OCI-LY1 (cell line): ENCODE measurements around the gene PRLR.

Source experiments
- H2AFZ ChIP-seq: fragments of 200-600 bp; sonication (generic), shearing (Covaris generic); 2 replicates; pipeline ENCODE4 v1.6.0; 2014; ENCODE audit warnings: antibody characterized with exemption, mild to moderate bottlenecking, low read length
- H3F3A ChIP-seq: fragments of 200-600 bp; sonication (generic), shearing (Covaris generic); 2 replicates; pipeline ENCODE4 v1.6.0; 2014; ENCODE audit warnings: mild to moderate bottlenecking, antibody characterized with exemption, low read length, moderate library complexity; ENCODE audit not compliant: insufficient read depth
- H3K27ac ChIP-seq: fragments of 200-600 bp; sonication (generic); 2 replicates; pipeline ENCODE4 v1.5.1; 2014; ENCODE audit warnings: low read length, mixed run types, mild to moderate bottlenecking, low read depth; ENCODE audit not compliant: poor library complexity, severe bottlenecking
- H3K27me3 ChIP-seq: fragments of 200-600 bp; sonication (generic); 2 replicates; pipeline ENCODE4 v1.6.0; 2014; ENCODE audit warnings: antibody characterized with exemption, mild to moderate bottlenecking, low read length, moderate library complexity; ENCODE audit not compliant: insufficient read depth
- H3K36me3 ChIP-seq: fragments of 200-600 bp; sonication (generic); 2 replicates; pipeline ENCODE4 v1.6.1; 2014; ENCODE audit warnings: mild to moderate bottlenecking, antibody characterized with exemption, low read length, moderate library complexity, mixed read lengths; ENCODE audit not compliant: insufficient read depth
- H3K4me1 ChIP-seq: fragments of 200-600 bp; sonication (generic); 2 replicates; pipeline ENCODE4 v1.5.1; 2014; ENCODE audit warnings: mild to moderate bottlenecking, low read length, moderate library complexity; ENCODE audit not compliant: insufficient read depth, severe bottlenecking
- H3K4me2 ChIP-seq: fragments of 200-600 bp; sonication (generic), shearing (Covaris generic); 2 replicates; pipeline ENCODE4 v1.6.1; 2014; ENCODE audit warnings: low read length
- H3K4me3 ChIP-seq: fragments of 200-600 bp; sonication (generic); 2 replicates; pipeline ENCODE4 v1.5.1; 2014; ENCODE audit warnings: low read length, low read depth, mild to moderate bottlenecking, mixed read lengths; ENCODE audit not compliant: poor library complexity, severe bottlenecking
- H3K79me2 ChIP-seq: fragments of 200-600 bp; shearing (Covaris generic); 2 replicates; pipeline ENCODE4 v1.6.1; 2016; ENCODE audit warnings: mixed run types, low read length, mixed read lengths; ENCODE audit not compliant: insufficient read depth
- H3K9ac ChIP-seq: fragments of 200-600 bp; sonication (generic), shearing (Covaris generic); 2 replicates; pipeline ENCODE4 v1.6.1; 2014; ENCODE audit warnings: mild to moderate bottlenecking, low read length, mixed read lengths
- H3K9me2 ChIP-seq: fragments of 200-600 bp; sonication (generic), shearing (Covaris generic); 2 replicates; pipeline ENCODE4 v1.6.1; 2014; ENCODE audit warnings: low read depth, mild to moderate bottlenecking, low read length, mixed read lengths
- H3K9me3 ChIP-seq: fragments of 200-600 bp; shearing (Covaris generic); 2 replicates; pipeline ENCODE4 v1.6.1; 2014; ENCODE audit warnings: low read length, mixed read lengths
- H4K20me1 ChIP-seq: fragments of 200-600 bp; sonication (generic), shearing (Covaris generic); 2 replicates; pipeline ENCODE4 v1.6.0; 2016; ENCODE audit warnings: mild to moderate bottlenecking, low read length; ENCODE audit not compliant: insufficient read depth
- EZH2 ChIP-seq: fragments of 200-600 bp; sonication (generic), shearing (Covaris generic); IDR thresholded peaks from 2 replicates; pipeline ENCODE4 v1.8.0; 2017; ENCODE audit warnings: borderline replicate concordance, mixed run types, mild to moderate bottlenecking, antibody characterized with exemption, low read length, moderate library complexity, mixed read lengths
- TF ChIP-seq, protein P1 (sequence below): fragments of 200-600 bp; sonication (generic), shearing (Covaris generic); IDR thresholded peaks from 2 replicates; pipeline ENCODE4 v1.5.1; 2017; ENCODE audit warnings: mild to moderate bottlenecking, antibody characterized with exemption, low read length, moderate library complexity, mixed read lengths

Gene PRLR

DNA sequence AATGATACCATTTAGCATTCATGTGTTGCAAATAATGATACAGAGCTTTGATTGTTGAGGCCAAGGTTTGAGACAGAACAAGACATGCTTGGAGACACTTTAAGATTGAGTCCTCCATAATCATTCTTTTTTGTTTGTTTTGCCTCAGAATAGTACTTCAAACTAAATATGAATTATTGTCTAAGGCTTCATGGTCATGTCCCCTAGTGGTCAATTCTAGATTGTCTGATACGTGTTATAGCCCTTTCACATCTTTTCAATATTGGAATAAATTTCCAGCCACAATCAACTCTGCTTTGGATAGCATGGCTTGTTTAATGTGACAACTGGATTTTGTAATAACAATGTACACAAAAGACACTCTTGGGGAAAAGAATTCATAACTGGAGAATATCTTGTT is 64.2 kb downstream of the PRLR start:
- Histone ChIP-seq H4K20me1 (no peaks in the 10 kb centered on the region), H3F3A (no peaks in the 10 kb centered on the region), H3K4me3 (no peak overlapping the region), H3K9me3 (no peaks in the 10 kb centered on the region), H3K79me2 (no peaks in the 10 kb centered on the region), H3K36me3 (no peaks in the 10 kb centered on the region), H3K27ac (no peak overlapping the region), H2AFZ (no peak overlapping the region), H3K9ac (no peak overlapping the region), H3K27me3 (no peaks in the 10 kb centered on the region), H3K4me2 (no peak overlapping the region), H3K9me2 (no peaks in the 10 kb centered on the region), H3K4me1 (no peaks in the 10 kb centered on the region)
- TF ChIP-seq, protein P1, sequence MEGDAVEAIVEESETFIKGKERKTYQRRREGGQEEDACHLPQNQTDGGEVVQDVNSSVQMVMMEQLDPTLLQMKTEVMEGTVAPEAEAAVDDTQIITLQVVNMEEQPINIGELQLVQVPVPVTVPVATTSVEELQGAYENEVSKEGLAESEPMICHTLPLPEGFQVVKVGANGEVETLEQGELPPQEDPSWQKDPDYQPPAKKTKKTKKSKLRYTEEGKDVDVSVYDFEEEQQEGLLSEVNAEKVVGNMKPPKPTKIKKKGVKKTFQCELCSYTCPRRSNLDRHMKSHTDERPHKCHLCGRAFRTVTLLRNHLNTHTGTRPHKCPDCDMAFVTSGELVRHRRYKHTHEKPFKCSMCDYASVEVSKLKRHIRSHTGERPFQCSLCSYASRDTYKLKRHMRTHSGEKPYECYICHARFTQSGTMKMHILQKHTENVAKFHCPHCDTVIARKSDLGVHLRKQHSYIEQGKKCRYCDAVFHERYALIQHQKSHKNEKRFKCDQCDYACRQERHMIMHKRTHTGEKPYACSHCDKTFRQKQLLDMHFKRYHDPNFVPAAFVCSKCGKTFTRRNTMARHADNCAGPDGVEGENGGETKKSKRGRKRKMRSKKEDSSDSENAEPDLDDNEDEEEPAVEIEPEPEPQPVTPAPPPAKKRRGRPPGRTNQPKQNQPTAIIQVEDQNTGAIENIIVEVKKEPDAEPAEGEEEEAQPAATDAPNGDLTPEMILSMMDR = peak; percentile 17; the same call in 1 of the 2 replicates
- TF ChIP-seq EZH2 = no peak

DNA sequence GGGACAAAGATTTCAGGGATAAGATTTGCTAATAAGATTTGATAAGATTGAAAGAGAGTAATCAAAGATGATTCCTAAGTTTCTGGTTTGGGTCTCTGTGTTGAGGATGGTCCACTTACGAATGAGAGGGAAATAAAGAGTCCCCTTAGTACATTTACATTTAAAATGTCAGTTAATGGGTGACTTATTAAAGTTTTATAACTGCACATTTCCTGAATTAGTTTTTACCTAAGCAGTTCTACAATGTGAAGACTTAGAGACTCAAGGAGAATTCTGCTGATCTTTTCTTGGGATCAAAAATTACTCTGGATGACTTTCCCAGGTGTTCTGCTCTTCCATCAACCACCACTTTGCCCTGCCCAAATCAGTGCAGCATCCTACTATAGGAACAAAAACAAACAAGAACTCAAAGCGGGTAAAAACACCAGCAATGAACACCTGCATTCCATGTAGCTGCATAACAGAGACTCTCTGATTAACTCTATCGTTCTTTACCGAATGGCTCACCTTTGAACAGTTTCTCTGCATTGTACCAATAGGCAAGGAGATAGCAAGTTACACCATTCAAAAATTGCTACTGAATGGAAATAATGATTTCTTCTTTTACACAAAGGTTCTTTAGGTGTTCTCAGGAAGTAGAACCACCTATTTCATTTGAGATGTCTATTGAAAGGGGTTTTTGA is 65.3 kb downstream of the PRLR start:
- H3F3A ChIP-seq = no peaks in the 10 kb centered on the region
- no peak overlapping the region for H3K4me2 ChIP-seq
- H3K4me1 ChIP-seq = no peaks in the 10 kb centered on the region
- no peaks in the 10 kb centered on the region for H4K20me1 ChIP-seq
- no peaks in the 10 kb centered on the region for H3K36me3 ChIP-seq
- no peak overlapping the region for H2AFZ ChIP-seq
- H3K9ac ChIP-seq = no peak overlapping the region
- no peaks in the 10 kb centered on the region for H3K79me2 ChIP-seq
- no peaks in the 10 kb centered on the region for H3K9me3 ChIP-seq
- no peaks in the 10 kb centered on the region for H3K27me3 ChIP-seq
- no peak overlapping the region for H3K4me3 ChIP-seq
- TF ChIP-seq, protein P1 = no peak
- TF ChIP-seq EZH2 = no peak
- no peak overlapping the region for H3K27ac ChIP-seq
- no peaks in the 10 kb centered on the region for H3K9me2 ChIP-seq

DNA sequence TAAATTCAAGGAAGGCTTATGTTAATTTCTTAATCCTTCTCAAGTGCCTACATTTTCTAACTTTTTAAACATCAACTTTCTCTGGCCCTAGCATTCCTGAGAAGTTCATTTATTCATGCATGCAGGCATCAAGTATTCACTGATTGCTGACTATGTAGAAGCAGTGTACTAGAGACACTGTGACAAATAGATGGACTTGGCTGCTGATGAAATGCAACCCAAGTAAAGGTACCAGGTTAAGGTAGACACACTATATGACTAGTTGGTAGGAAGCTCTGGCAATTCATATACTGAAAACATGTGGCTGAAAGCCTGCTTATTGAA is 66.6 kb downstream of the PRLR start:
- no peak overlapping the region for H3K27ac ChIP-seq
- H3K9ac ChIP-seq = no peak overlapping the region
- no peak overlapping the region for H3K4me2 ChIP-seq
- H3K79me2 ChIP-seq = no peaks in the 10 kb centered on the region
- H3K4me3 ChIP-seq = no peak overlapping the region
- H3K27me3 ChIP-seq = no peaks in the 10 kb centered on the region
- TF ChIP-seq, protein P1 = no peak
- TF ChIP-seq EZH2 = no peak
- H3K9me2 ChIP-seq = no peaks in the 10 kb centered on the region
- no peaks in the 10 kb centered on the region for H3K36me3 ChIP-seq
- no peaks in the 10 kb centered on the region for H3K4me1 ChIP-seq
- no peaks in the 10 kb centered on the region for H3K9me3 ChIP-seq
- no peak overlapping the region for H2AFZ ChIP-seq
- no peaks in the 10 kb centered on the region for H3F3A ChIP-seq
- no peaks in the 10 kb centered on the region for H4K20me1 ChIP-seq
